Transverse colon (tissue), 3 donors: ENCODE data around the gene TBX5.

Experiments used
- CTCF ChIP-seq, 5 experiments: fragments of 200-600 bp in 3 of 5; fragments of 450-650 bp in 2 of 5; sonication (generic) in 3 of 5; IDR thresholded peaks; 1 replicate in 2 of 5; 2 replicates in 3 of 5; pipeline ENCODE4 v1.5.1; 2016 to 2017; ENCODE audit warnings: antibody characterized with exemption in 5 of 5, inconsistent platforms in 3 of 5, mild to moderate bottlenecking in 2 of 5, moderate library complexity in 1 of 5
- EP300 ChIP-seq: sonication (generic); formaldehyde crosslinking; IDR thresholded peaks from one replicate; pipeline ENCODE4 v1.6.1; 2017; ENCODE audit warnings: antibody characterized with exemption, low read depth
- POLR2A ChIP-seq: fragments of 450-650 bp; IDR thresholded peaks from one replicate; pipeline ENCODE4 v1.6.1; 2016; ENCODE audit warnings: antibody characterized with exemption, mild to moderate bottlenecking, moderate library complexity

GRCh38 chr12:114397978-114398881 lies 7.7 kb downstream of the TBX5 start:
- no peak for TF ChIP-seq CTCF (IDR thresholded peaks at IDR 0.05)
- no peak for TF ChIP-seq POLR2A
- TF ChIP-seq EP300 = no peak
